Karpas-422 (cell line): ENCODE measurements around the gene SUB1. TPM values are rescaled to one million over a fixed set of nuclear protein-coding genes. Genes with fewer than 3 reads are reported as not detected.
"Not testable (repeated sequence)": the region's sequence is repeated elsewhere in the genome, so short reads cannot be mapped to it uniquely, and the experiment has no call there.

Source experiments
- DNase-seq: peaks from one replicate; pipeline ENCODE4 v3.0.0-alpha.2; 2015
- H2AFZ ChIP-seq: fragments of 200-600 bp; sonication (generic); 2 replicates; pipeline ENCODE4 v1.6.1; 2014; ENCODE audit warnings: antibody characterized with exemption, low read length, mixed read lengths
- H3K27ac ChIP-seq: fragments of 200-600 bp; sonication (generic); 2 replicates; pipeline ENCODE4 v1.5.1; 2014; ENCODE audit warnings: mild to moderate bottlenecking, low read length, moderate library complexity
- H3K27me3 ChIP-seq: fragments of 200-600 bp; sonication (generic); 2 replicates; pipeline ENCODE4 v1.6.1; 2014; ENCODE audit warnings: low read length, mixed read lengths
- H3K36me3 ChIP-seq: fragments of 200-600 bp; sonication (generic); 2 replicates; pipeline ENCODE4 v1.6.1; 2014; ENCODE audit warnings: low read length, mixed read lengths; ENCODE audit not compliant: insufficient read depth
- H3K4me1 ChIP-seq: fragments of 200-600 bp; sonication (generic); 2 replicates; pipeline ENCODE4 v1.6.1; 2014; ENCODE audit warnings: mild to moderate bottlenecking, low read length, mixed read lengths
- H3K4me2 ChIP-seq: fragments of 200-600 bp; sonication (generic); 2 replicates; pipeline ENCODE4 v1.6.1; 2014; ENCODE audit warnings: low read length, low read depth, mild to moderate bottlenecking; ENCODE audit not compliant: poor library complexity, severe bottlenecking
- H3K4me3 ChIP-seq: fragments of 200-600 bp; sonication (generic); 2 replicates; pipeline ENCODE4 v1.5.1; 2014; ENCODE audit warnings: mild to moderate bottlenecking, antibody characterized with exemption, low read length, mixed read lengths
- H3K79me2 ChIP-seq: fragments of 200-600 bp; sonication (generic); 2 replicates; pipeline ENCODE4 v1.6.1; 2014; ENCODE audit warnings: mild to moderate bottlenecking, low read length, mixed read lengths
- H3K9ac ChIP-seq: fragments of 200-600 bp; sonication (generic); 2 replicates; pipeline ENCODE4 v1.6.0; 2014; ENCODE audit warnings: low read length
- H3K9me2 ChIP-seq: fragments of 200-600 bp; sonication (generic), shearing (Covaris generic); replicated peaks from 2 replicates; pipeline ENCODE4 v1.6.0; 2014; ENCODE audit warnings: mild to moderate bottlenecking, low read length, moderate library complexity; ENCODE audit not compliant: insufficient read depth
- H3K9me3 ChIP-seq: fragments of 300-700, 200-600 bp; sonication (generic); 2 replicates; pipeline ENCODE4 v1.6.1; 2014; ENCODE audit warnings: low read length, mixed read lengths
- H4K20me1 ChIP-seq: fragments of 200-600 bp; sonication (generic); 2 replicates; pipeline ENCODE4 v1.6.1; 2014; ENCODE audit warnings: mild to moderate bottlenecking, antibody characterized with exemption, low read length, low read depth; ENCODE audit not compliant: insufficient read depth
- total RNA-seq: library from RNA; depleted of rRNA; stranded (reverse); fragments of >200 nt; shearing (Covaris generic); gene quantifications from 2 replicates; pipeline ENCODE4 v1.2.3, GENCODE V29; 2014; ENCODE audit warnings: low replicate concordance

Gene SUB1
- total RNA-seq, 1 experiment from 2014 or later: 75.0 TPM

- Histone ChIP-seq H3K9me3 (no peaks in the 10 kb centered on the region), H3K4me2 (peak overlapping the region; percentile 24), H3K36me3 (no peaks in the 10 kb centered on the region), H3K27me3 (no peaks in the 10 kb centered on the region; the same call in 1 of the 2 replicates), H3K9me2 (no peaks in the 10 kb centered on the region), H3K9ac (no peak overlapping the region), H3K4me3 (no peak overlapping the region), H3K27ac (no peak overlapping the region), H3K79me2 (no peaks in the 10 kb centered on the region), H2AFZ (no peak overlapping the region), H3K4me1 (peaks cover 18% of the 10 kb centered on the region), H4K20me1 (peaks cover 7% of the 10 kb centered on the region; the same call in 1 of the 2 replicates)
- peak; percentile 89 for DNase-seq
Observed at GRCh38 chr5:32572778-32573480, 12.4 kb upstream of the SUB1 start.

GRCh38 chr5:32573481-32573854, 11.9 kb upstream of the SUB1 start:
- Histone ChIP-seq H3K4me2 (peak overlapping the region; percentile 24), H3K4me1 (peaks cover 23% of the 10 kb centered on the region)
- not testable (repeated sequence) for H3K27me3 ChIP-seq, DNase-seq, H3K9ac ChIP-seq, H3K79me2 ChIP-seq, H3K4me3 ChIP-seq, H3K9me2 ChIP-seq, H2AFZ ChIP-seq, H4K20me1 ChIP-seq, H3K36me3 ChIP-seq, H3K27ac ChIP-seq, H3K9me3 ChIP-seq

GRCh38 chr5:32574540-32575175, 10.7 kb upstream of the SUB1 start:
- Histone ChIP-seq H3K9me3 (no peaks in the 10 kb centered on the region), H3K79me2 (no peaks in the 10 kb centered on the region), H3K36me3 (no peaks in the 10 kb centered on the region), H3K9ac (no peak overlapping the region), H3K27ac (no peak overlapping the region), H3K4me3 (no peak overlapping the region), H4K20me1 (peaks cover 11% of the 10 kb centered on the region; the same call in 1 of the 2 replicates), H2AFZ (no peak overlapping the region), H3K9me2 (no peaks in the 10 kb centered on the region), H3K4me2 (no peak overlapping the region), H3K27me3 (no peaks in the 10 kb centered on the region; the same call in 1 of the 2 replicates), H3K4me1 (peaks cover 26% of the 10 kb centered on the region)
- DNase-seq: no peak

- Histone ChIP-seq H3K9me3 (no peaks in the 10 kb centered on the region), H3K79me2 (no peaks in the 10 kb centered on the region), H3K4me2 (no peak overlapping the region), H3K36me3 (no peaks in the 10 kb centered on the region), H3K4me3 (no peak overlapping the region), H3K4me1 (peaks cover 27% of the 10 kb centered on the region), H4K20me1 (peaks cover 26% of the 10 kb centered on the region; the same call in 1 of the 2 replicates), H2AFZ (no peak overlapping the region), H3K9me2 (no peaks in the 10 kb centered on the region), H3K9ac (no peak overlapping the region), H3K27ac (no peak overlapping the region), H3K27me3 (no peaks in the 10 kb centered on the region; the same call in 1 of the 2 replicates)
- DNase-seq: peak; percentile 58
Observed at GRCh38 chr5:32578363-32578762, 7.0 kb upstream of the SUB1 start.

- Histone ChIP-seq H4K20me1 (peaks cover 28% of the 10 kb centered on the region; the same call in 1 of the 2 replicates), H3K4me2 (no peak overlapping the region), H2AFZ (no peak overlapping the region), H3K9me3 (no peaks in the 10 kb centered on the region), H3K4me3 (no peak overlapping the region), H3K79me2 (no peaks in the 10 kb centered on the region), H3K36me3 (no peaks in the 10 kb centered on the region), H3K9me2 (no peaks in the 10 kb centered on the region), H3K9ac (no peak overlapping the region), H3K27ac (no peak overlapping the region), H3K4me1 (peaks cover 27% of the 10 kb centered on the region), H3K27me3 (no peaks in the 10 kb centered on the region; the same call in 1 of the 2 replicates)
- DNase-seq: no peak
Observed at GRCh38 chr5:32578764-32579163, 6.6 kb upstream of the SUB1 start.

GRCh38 chr5:32581010-32581785, 4.2 kb upstream of the SUB1 start:
- Histone ChIP-seq H2AFZ (no peak overlapping the region), H3K27ac (no peak overlapping the region), H3K4me3 (no peak overlapping the region), H3K9me3 (no peaks in the 10 kb centered on the region), H3K27me3 (no peaks in the 10 kb centered on the region; the same call in 1 of the 2 replicates), H3K9me2 (no peaks in the 10 kb centered on the region), H3K4me1 (peaks cover 38% of the 10 kb centered on the region), H3K79me2 (no peaks in the 10 kb centered on the region), H3K9ac (no peak overlapping the region), H3K36me3 (no peaks in the 10 kb centered on the region), H3K4me2 (no peak overlapping the region), H4K20me1 (peaks cover 41% of the 10 kb centered on the region)
- DNase-seq: no peak

- peak; percentile 90 for DNase-seq
Observed at GRCh38 chr5:32583582-32584232, 1.6 kb upstream of the SUB1 start.

More at GRCh38 chr5:32583582-32584232, 1.6 kb upstream of the SUB1 start:
- no peaks in the 10 kb centered on the region for H3K9me2 ChIP-seq
- H3K9me3 ChIP-seq: no peaks in the 10 kb centered on the region
- H3K4me2 ChIP-seq: peak overlapping the region; percentile 51
- no peak overlapping the region for H3K4me3 ChIP-seq
- no peak overlapping the region for H3K27ac ChIP-seq
- no peaks in the 10 kb centered on the region; the same call in 1 of the 2 replicates for H3K36me3 ChIP-seq
- H3K4me1 ChIP-seq: peaks cover 53% of the 10 kb centered on the region
- no peak overlapping the region for H3K9ac ChIP-seq
- no peaks in the 10 kb centered on the region for H3K79me2 ChIP-seq
- H4K20me1 ChIP-seq: peaks cover 57% of the 10 kb centered on the region
- H3K27me3 ChIP-seq: no peaks in the 10 kb centered on the region
- no peak overlapping the region for H2AFZ ChIP-seq
